Measurements from ENCODE around the gene CALHM5.

CALHM5 gene, protein sequence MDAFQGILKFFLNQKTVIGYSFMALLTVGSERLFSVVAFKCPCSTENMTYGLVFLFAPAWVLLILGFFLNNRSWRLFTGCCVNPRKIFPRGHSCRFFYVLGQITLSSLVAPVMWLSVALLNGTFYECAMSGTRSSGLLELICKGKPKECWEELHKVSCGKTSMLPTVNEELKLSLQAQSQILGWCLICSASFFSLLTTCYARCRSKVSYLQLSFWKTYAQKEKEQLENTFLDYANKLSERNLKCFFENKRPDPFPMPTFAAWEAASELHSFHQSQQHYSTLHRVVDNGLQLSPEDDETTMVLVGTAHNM

DNA sequence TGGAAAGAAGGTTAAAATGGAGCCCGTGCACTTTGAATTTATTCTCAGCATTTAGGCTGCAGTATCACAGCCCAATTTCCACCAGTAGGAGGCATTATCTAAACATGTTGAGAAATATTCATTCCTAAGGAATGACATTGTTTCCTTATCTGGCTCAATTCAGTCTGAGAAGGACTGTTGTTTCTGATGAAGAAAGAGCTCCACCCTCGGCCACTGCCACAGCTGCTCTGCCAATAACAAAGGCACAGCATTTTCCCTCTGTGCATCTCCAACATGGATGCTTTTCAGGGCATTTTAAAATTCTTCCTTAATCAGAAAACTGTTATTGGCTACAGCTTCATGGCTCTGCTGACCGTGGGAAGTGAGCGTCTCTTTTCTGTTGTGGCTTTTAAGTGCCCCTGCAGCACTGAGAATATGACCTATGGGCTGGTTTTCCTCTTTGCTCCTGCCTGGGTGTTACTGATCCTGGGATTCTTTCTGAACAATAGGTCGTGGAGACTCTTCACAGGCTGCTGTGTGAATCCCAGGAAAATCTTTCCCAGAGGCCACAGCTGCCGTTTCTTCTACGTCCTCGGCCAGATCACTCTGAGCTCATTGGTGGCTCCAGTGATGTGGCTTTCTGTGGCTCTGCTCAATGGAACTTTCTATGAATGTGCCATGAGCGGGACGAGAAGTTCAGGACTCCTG, at the start of gene CALHM5:
Gene CALHM5 (plus strand): TSS at position 216 of the 687 bp plus-strand sequence. CDS start 58 bp downstream, at position 274.
- Histone ChIP-seq H3K4me3 (ENCODE audit: low read length) (peak within 1 kb of the TSS; percentile 65), H3K36me3 (ENCODE audit: control insufficient read depth, insufficient read depth, low read length) (no peaks in the 10 kb centered on the region), H3K9ac (ENCODE audit: low read length) (peak within 1 kb of the TSS; percentile 35), H3K27ac (ENCODE audit: low read depth, low read length) (peak within 1 kb of the TSS; percentile 79), H3K27me3 (ENCODE audit: control insufficient read depth, insufficient read depth, low read length) (no peaks in the 10 kb centered on the region), H3K4me1 (ENCODE audit: control insufficient read depth, insufficient read depth, low read length) (peaks cover 5% of the 10 kb centered on the region)

DNA sequence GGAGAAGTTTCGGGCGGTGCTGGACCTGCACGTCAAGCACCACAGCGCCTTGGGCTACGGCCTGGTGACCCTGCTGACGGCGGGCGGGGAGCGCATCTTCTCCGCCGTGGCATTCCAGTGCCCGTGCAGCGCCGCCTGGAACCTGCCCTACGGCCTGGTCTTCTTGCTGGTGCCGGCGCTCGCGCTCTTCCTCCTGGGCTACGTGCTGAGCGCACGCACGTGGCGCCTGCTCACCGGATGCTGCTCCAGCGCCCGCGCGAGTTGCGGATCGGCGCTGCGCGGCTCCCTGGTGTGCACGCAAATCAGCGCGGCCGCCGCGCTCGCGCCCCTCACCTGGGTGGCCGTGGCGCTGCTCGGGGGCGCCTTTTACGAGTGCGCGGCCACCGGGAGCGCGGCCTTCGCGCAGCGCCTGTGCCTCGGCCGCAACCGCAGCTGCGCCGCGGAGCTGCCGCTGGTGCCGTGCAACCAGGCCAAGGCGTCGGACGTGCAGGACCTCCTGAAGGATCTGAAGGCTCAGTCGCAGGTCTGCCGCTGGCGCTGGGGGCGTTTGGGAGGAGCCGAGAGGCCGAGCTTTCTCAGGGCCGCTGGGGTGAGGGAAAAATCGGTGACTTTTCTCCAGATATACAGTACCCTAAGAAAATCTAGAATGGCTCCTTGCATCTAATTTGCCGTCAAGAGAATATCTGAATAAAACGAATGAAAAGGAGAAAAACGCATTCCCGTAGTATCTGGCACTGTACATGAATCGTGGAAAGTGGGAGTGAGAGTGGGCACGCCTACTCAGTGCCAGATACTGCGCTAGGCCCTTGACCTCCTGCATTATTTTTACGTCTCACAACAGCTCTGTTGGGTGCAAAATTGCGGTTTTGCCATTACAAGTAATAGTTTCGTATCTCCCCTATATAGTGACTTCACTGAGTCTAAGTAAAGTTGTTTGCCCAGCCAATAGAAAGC, 49.2 kb upstream of the CALHM5 start:
- Histone ChIP-seq H3K27ac (ENCODE audit: low read depth, low read length) (no peak overlapping the region), H3K9ac (ENCODE audit: low read length) (no peak overlapping the region), H3K4me3 (ENCODE audit: low read length) (peak overlapping the region; percentile 74), H3K27me3 (ENCODE audit: control insufficient read depth, insufficient read depth, low read length) (no peaks in the 10 kb centered on the region), H3K4me1 (ENCODE audit: control insufficient read depth, insufficient read depth, low read length) (no peaks in the 10 kb centered on the region), H3K36me3 (ENCODE audit: control insufficient read depth, insufficient read depth, low read length) (no peaks in the 10 kb centered on the region)

DNA sequence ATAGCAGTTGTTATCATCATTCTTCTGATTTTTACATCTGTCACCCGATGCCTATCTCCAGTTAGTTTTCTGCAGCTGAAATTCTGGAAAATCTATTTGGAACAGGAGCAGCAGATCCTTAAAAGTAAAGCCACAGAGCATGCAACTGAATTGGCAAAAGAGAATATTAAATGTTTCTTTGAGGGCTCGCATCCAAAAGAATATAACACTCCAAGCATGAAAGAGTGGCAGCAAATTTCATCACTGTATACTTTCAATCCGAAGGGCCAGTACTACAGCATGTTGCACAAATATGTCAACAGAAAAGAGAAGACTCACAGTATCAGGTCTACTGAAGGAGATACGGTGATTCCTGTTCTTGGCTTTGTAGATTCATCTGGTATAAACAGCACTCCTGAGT, 48.1 kb upstream of the CALHM5 start:
- H3K27me3 ChIP-seq (ENCODE audit: control insufficient read depth, insufficient read depth, low read length) = no peaks in the 10 kb centered on the region
- no peak overlapping the region for H3K4me3 ChIP-seq (ENCODE audit: low read length)
- no peak overlapping the region for H3K9ac ChIP-seq (ENCODE audit: low read length)
- no peaks in the 10 kb centered on the region for H3K36me3 ChIP-seq (ENCODE audit: control insufficient read depth, insufficient read depth, low read length)
- no peak overlapping the region for H3K27ac ChIP-seq (ENCODE audit: low read depth, low read length)
- no peaks in the 10 kb centered on the region for H3K4me1 ChIP-seq (ENCODE audit: control insufficient read depth, insufficient read depth, low read length)

DNA sequence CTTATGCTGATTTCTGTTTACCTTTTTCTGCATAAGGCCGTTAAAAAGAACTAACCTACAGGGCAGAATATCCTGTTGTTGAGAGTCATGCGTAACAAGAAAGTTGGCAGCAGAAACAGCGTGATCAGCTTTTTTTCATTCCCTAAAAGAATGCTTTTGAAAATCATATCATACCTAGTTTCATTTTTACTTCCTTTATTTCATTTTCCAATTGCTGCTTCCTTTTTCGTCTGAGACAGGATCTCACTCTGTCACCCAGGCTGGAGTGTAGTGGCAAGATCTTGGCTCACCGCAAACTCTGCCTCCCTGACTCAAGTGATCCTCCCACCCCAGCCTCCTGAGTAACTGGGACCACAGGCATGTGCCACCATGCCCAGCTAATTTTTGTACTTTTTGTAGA, 46.2 kb upstream of the CALHM5 start:
- Histone ChIP-seq H3K27me3 (ENCODE audit: control insufficient read depth, insufficient read depth, low read length) (no peaks in the 10 kb centered on the region), H3K27ac (ENCODE audit: low read depth, low read length) (no peak overlapping the region), H3K36me3 (ENCODE audit: control insufficient read depth, insufficient read depth, low read length) (no peaks in the 10 kb centered on the region), H3K4me3 (ENCODE audit: low read length) (no peak overlapping the region), H3K9ac (ENCODE audit: low read length) (no peak overlapping the region), H3K4me1 (ENCODE audit: control insufficient read depth, insufficient read depth, low read length) (no peaks in the 10 kb centered on the region)

DNA sequence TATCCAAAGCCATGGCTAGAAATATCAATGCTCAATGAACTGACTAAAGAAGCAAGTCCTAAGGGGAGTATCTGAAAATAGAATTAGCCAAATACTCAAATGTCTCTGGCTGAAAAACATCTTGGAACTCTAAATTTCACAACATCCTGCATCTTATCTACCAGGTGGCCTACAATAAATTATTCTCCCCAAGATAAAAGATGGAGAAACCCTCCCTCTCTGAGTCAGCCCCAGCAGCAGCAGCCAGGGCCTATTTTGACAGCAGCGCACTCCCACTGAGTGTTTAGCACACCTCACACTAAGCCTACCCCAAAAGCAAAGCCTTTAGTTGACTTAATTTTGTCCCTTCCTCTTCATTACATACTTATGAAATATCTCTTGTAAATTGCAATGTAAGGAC, 44.3 kb upstream of the CALHM5 start:
- H3K4me1 ChIP-seq (ENCODE audit: control insufficient read depth, insufficient read depth, low read length) = no peaks in the 10 kb centered on the region
- no peaks in the 10 kb centered on the region for H3K27me3 ChIP-seq (ENCODE audit: control insufficient read depth, insufficient read depth, low read length)
- H3K27ac ChIP-seq (ENCODE audit: low read depth, low read length) = no peak overlapping the region
- no peak overlapping the region for H3K4me3 ChIP-seq (ENCODE audit: low read length)
- no peak overlapping the region for H3K9ac ChIP-seq (ENCODE audit: low read length)
- H3K36me3 ChIP-seq (ENCODE audit: control insufficient read depth, insufficient read depth, low read length) = no peaks in the 10 kb centered on the region

DNA sequence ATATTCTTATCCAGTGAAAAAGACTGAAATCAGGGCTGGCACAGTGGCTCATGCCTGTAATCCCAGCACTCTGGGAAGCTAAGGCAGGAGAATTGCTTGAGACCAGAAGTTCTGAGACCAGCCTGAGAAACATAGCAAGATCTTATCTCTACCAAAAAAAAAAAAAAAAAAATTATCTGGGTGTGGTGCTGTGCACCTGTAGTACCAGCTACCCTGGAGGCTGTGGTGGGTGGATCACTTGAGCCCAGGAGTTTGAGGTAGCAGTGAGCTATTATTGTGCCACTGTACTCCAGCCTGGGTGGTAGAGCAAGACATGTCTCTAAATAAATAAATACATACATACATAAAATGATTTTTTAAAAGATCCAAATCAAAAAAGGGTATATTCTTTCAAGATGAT, 43.9 kb upstream of the CALHM5 start:
- Histone ChIP-seq H3K27me3 (ENCODE audit: control insufficient read depth, insufficient read depth, low read length) (no peaks in the 10 kb centered on the region), H3K4me3 (ENCODE audit: low read length) (no peak overlapping the region), H3K27ac (ENCODE audit: low read depth, low read length) (no peak overlapping the region), H3K36me3 (ENCODE audit: control insufficient read depth, insufficient read depth, low read length) (no peaks in the 10 kb centered on the region), H3K9ac (ENCODE audit: low read length) (no peak overlapping the region), H3K4me1 (ENCODE audit: control insufficient read depth, insufficient read depth, low read length) (no peaks in the 10 kb centered on the region)

DNA sequence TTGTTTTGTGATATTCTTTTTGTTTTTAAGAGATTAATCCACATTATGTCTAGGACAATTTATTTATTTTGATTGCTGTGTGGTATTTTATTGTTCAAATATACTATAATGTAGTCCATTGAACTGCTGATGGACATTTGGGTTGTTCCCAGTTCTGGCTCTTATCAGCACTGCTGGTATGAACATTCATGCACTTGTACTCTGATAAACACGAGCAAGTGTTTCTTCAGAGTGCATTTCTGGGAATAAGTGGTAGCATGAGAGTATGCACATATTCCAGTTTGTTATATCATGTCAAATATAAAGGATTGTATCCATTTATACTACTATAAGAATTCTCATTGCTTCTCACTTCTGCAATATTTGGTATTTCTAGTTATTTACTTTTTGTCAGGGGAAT, 43.1 kb upstream of the CALHM5 start:
- no peak overlapping the region for H3K4me3 ChIP-seq (ENCODE audit: low read length)
- H3K27me3 ChIP-seq (ENCODE audit: control insufficient read depth, insufficient read depth, low read length) = no peaks in the 10 kb centered on the region
- no peak overlapping the region for H3K27ac ChIP-seq (ENCODE audit: low read depth, low read length)
- H3K36me3 ChIP-seq (ENCODE audit: control insufficient read depth, insufficient read depth, low read length) = no peaks in the 10 kb centered on the region
- no peaks in the 10 kb centered on the region for H3K4me1 ChIP-seq (ENCODE audit: control insufficient read depth, insufficient read depth, low read length)
- H3K9ac ChIP-seq (ENCODE audit: low read length) = no peak overlapping the region

DNA sequence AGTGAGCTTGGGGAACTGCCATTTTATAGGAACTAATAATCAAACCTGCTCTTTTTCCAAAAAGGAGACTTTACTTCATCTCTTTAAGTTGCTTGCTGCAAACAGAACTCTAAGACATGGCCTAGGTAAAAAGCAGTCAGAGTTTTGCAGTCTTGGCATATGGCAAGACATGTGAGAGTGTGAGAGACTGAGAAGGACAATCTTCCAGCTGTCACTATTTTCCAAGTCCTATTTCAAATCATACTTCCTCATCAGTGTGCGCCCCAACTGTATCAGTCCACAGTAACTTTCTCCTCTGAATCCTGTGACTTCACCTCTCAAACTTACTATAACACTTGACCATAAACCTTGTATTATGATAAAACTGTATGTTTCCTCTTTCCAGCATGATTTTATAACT, 39.9 kb upstream of the CALHM5 start:
- H3K9ac ChIP-seq (ENCODE audit: low read length) = no peak overlapping the region
- H3K27me3 ChIP-seq (ENCODE audit: control insufficient read depth, insufficient read depth, low read length) = no peaks in the 10 kb centered on the region
- no peaks in the 10 kb centered on the region for H3K36me3 ChIP-seq (ENCODE audit: control insufficient read depth, insufficient read depth, low read length)
- no peaks in the 10 kb centered on the region for H3K4me1 ChIP-seq (ENCODE audit: control insufficient read depth, insufficient read depth, low read length)
- H3K27ac ChIP-seq (ENCODE audit: low read depth, low read length) = no peak overlapping the region
- no peak overlapping the region for H3K4me3 ChIP-seq (ENCODE audit: low read length)

DNA sequence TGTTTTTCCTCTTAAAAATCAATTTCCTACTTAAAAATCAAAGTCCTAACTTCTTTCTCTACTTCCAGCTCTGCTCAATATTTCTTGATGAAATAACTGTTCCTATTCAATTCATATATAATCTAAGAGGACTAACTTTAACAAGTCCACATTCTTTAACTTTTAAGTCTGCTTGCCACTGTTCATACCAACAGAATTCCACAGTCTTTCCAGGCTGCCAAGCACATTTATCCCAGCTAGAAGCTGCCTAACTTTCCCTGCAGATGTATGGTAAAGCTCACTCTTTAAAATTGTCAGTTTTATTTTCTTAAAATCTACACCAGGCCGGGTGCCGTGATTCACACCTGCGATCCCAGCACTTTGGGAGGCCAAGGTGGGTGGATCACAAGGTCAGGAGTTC, 38.7 kb upstream of the CALHM5 start:
- no peaks in the 10 kb centered on the region for H3K4me1 ChIP-seq (ENCODE audit: control insufficient read depth, insufficient read depth, low read length)
- no peak overlapping the region for H3K27ac ChIP-seq (ENCODE audit: low read depth, low read length)
- H3K27me3 ChIP-seq (ENCODE audit: control insufficient read depth, insufficient read depth, low read length) = no peaks in the 10 kb centered on the region
- no peaks in the 10 kb centered on the region for H3K36me3 ChIP-seq (ENCODE audit: control insufficient read depth, insufficient read depth, low read length)
- H3K4me3 ChIP-seq (ENCODE audit: low read length) = no peak overlapping the region
- H3K9ac ChIP-seq (ENCODE audit: low read length) = no peak overlapping the region

DNA sequence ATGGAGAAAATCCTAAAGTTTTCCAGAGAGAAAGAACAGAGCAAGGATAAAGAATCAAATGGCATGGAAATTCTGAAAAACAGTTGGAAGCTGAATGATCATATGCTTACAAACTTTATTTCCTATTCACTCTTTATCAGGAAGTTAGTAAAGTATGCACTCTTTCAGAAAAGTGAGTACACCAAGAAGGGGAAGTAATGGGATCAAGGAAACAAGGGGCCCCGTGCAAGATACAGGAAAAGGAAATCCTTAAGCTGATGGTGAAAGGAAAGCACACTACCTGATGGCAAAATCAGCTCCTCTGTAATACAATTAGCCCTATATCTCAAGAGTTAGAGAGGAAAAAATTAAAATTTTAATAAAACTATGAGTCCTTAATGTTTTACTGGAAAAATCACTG, 36.3 kb upstream of the CALHM5 start:
- no peak overlapping the region for H3K27ac ChIP-seq (ENCODE audit: low read depth, low read length)
- no peak overlapping the region for H3K4me3 ChIP-seq (ENCODE audit: low read length)
- no peaks in the 10 kb centered on the region for H3K36me3 ChIP-seq (ENCODE audit: control insufficient read depth, insufficient read depth, low read length)
- H3K4me1 ChIP-seq (ENCODE audit: control insufficient read depth, insufficient read depth, low read length) = no peaks in the 10 kb centered on the region
- H3K9ac ChIP-seq (ENCODE audit: low read length) = no peak overlapping the region
- H3K27me3 ChIP-seq (ENCODE audit: control insufficient read depth, insufficient read depth, low read length) = no peaks in the 10 kb centered on the region

DNA sequence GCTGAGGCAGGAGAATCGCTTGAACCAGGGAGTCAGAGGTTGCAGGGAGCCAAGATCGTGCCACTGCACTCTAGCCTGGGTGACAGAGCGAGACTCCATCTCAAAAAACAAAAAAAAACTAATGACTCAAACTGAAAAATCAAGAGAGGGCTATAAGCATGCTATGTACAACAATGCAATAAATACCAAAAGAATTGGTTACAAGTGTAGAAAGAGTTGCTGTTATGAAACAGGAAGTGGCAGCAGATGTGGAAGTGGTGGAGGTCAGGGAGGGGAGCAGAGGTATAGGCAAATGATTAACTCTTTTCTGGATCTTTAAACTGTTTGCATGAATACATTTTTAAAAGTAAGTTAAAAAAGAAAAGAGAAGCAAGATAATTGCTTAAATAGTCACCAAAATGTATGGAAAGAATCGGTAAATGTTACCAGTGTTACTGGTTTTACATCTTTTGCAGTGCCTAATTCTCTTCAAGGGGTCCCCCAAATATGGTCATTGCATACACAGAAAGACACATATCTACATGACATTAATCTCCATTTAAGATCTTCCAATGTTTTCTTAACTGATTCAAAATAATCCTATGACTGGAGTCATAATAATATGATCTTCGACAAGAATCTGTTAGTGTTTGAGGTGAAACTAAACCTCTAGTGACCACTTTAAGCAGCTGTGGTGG, 35.3 kb upstream of the CALHM5 start:
- no peak overlapping the region for H3K9ac ChIP-seq (ENCODE audit: low read length)
- no peak overlapping the region for H3K4me3 ChIP-seq (ENCODE audit: low read length)
- no peaks in the 10 kb centered on the region for H3K27me3 ChIP-seq (ENCODE audit: control insufficient read depth, insufficient read depth, low read length)
- no peaks in the 10 kb centered on the region for H3K36me3 ChIP-seq (ENCODE audit: control insufficient read depth, insufficient read depth, low read length)
- H3K4me1 ChIP-seq (ENCODE audit: control insufficient read depth, insufficient read depth, low read length) = no peaks in the 10 kb centered on the region
- H3K27ac ChIP-seq (ENCODE audit: low read depth, low read length) = no peak overlapping the region

DNA sequence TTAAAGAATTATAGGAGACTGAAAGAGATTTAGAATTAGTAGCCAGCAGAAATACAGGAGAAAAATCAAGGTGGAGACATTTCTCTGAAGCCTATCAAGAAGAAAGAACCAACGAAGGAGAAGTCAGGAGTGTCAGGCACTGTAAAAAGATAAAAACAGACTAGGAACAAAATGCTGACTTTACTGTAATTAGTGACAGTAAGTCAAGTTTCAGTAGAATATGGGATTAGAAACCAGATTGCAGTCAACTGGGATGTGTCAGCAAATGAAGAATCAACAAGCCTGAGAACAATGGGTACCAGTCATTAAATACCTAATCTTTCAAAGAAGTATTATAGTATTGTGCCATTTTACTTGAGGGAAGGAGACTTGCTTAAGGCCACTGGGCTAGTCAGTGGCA, 28.7 kb upstream of the CALHM5 start:
- Histone ChIP-seq H3K27me3 (ENCODE audit: control insufficient read depth, insufficient read depth, low read length) (no peaks in the 10 kb centered on the region), H3K36me3 (ENCODE audit: control insufficient read depth, insufficient read depth, low read length) (no peaks in the 10 kb centered on the region), H3K4me3 (ENCODE audit: low read length) (no peak overlapping the region), H3K9ac (ENCODE audit: low read length) (no peak overlapping the region), H3K27ac (ENCODE audit: low read depth, low read length) (no peak overlapping the region), H3K4me1 (ENCODE audit: control insufficient read depth, insufficient read depth, low read length) (no peaks in the 10 kb centered on the region)

Data from rectal smooth muscle tissue (tissue), 1 donor.